Adrenal gland (tissue), 5 donors: ENCODE results near the gene KCTD17.

ENCODE experiments used
- POLR2A ChIP-seq, 2 donors: fragments of 450-650 bp; IDR thresholded peaks; one replicate each; pipeline ENCODE4 v1.6.1; 2017; ENCODE audit warnings: antibody characterized with exemption in 2 of 2, mild to moderate bottlenecking in 2 of 2, moderate library complexity in 1 of 2
- TF ChIP-seq, protein P1 (sequence below), 6 experiments: fragments of 450-650 bp in 4 of 6; fragments of 200-600 bp in 2 of 6; sonication (generic) in 1 of 6; IDR thresholded peaks; 1 replicate in 5 of 6; 2 replicates in 1 of 6; pipeline versions ENCODE4 v1.5.1 to v1.8.0; 2016 to 2021; ENCODE audit warnings: antibody characterized with exemption in 6 of 6, mild to moderate bottlenecking in 2 of 6, moderate library complexity in 1 of 6
- donor health status: DM: no; HTN: no; CAD: no.

DNA sequence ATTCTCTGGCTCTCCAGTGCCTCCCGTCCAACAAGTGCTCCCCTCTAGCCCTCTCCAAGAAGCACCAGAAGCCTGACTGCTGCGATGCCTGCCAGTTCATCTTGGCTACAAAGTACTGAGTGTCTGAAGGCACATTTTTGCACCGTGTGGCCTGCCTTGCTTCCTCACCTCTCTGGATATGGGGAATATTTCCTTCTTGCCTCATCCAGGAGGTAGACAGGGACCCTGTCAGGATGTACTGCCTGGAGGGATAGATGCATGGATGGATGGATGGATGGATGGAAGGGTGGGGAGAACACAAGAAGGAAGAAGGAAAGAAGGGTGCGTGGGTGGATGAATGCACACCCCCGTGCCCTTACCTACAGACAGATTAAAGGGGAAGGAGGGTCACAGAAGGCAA, 27.6 kb downstream of the KCTD17 start:
- TF ChIP-seq POLR2A (IDR thresholded peaks at IDR 0.05), result no peak
- TF ChIP-seq, protein P1, sequence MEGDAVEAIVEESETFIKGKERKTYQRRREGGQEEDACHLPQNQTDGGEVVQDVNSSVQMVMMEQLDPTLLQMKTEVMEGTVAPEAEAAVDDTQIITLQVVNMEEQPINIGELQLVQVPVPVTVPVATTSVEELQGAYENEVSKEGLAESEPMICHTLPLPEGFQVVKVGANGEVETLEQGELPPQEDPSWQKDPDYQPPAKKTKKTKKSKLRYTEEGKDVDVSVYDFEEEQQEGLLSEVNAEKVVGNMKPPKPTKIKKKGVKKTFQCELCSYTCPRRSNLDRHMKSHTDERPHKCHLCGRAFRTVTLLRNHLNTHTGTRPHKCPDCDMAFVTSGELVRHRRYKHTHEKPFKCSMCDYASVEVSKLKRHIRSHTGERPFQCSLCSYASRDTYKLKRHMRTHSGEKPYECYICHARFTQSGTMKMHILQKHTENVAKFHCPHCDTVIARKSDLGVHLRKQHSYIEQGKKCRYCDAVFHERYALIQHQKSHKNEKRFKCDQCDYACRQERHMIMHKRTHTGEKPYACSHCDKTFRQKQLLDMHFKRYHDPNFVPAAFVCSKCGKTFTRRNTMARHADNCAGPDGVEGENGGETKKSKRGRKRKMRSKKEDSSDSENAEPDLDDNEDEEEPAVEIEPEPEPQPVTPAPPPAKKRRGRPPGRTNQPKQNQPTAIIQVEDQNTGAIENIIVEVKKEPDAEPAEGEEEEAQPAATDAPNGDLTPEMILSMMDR (IDR thresholded peaks at IDR 0.05), result no peak
